Esophagus mucosa (tissue), 1 donor: ENCODE data around the gene PDGFA. TPM values are rescaled to one million over a fixed set of nuclear protein-coding genes. Genes with fewer than 3 reads are reported as not detected.

ENCODE experiments used
- ATAC-seq: fragments of 200-7000 bp; cut with Tn5 transposase; one replicate; pipeline ENCODE4 v1.9.1; 2020
- total RNA-seq: library from RNA; stranded (reverse); gene quantifications from one replicate; pipeline ENCODE4 v1.2.4, GENCODE V29; 2023
- donor health status: DM: yes; HTN: yes; CAD: no.

The PDGFA gene
- total RNA-seq, 1 donor from 2014 or later = 4.1 TPM

DNA sequence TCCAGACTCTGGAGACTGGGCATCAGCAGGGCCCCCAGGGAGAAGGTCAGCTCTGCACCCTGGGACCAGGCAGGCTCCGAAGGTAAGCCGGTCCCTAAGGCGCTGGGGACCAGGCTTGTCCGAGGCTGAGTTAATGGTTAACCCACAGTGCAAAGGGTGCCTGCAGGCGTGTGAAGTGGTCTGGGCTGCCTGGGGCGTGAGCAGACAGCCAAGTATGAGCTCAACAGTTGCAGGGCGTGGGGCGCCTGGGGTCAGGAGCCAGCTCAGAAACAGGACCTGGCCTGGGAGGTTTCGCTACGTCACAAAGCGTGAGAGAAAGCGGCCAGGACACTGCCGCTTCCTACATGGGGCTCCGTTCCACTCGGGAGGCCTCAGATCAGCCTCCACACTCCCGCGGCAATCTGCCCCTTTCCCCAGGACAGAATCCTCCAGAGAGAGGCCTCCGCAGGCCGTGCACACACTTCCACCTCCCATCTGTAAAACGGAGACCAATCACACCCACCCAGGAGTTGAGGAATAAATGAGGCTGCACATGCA is 16.0 kb downstream of the PDGFA start:
- ATAC-seq = no peak

DNA sequence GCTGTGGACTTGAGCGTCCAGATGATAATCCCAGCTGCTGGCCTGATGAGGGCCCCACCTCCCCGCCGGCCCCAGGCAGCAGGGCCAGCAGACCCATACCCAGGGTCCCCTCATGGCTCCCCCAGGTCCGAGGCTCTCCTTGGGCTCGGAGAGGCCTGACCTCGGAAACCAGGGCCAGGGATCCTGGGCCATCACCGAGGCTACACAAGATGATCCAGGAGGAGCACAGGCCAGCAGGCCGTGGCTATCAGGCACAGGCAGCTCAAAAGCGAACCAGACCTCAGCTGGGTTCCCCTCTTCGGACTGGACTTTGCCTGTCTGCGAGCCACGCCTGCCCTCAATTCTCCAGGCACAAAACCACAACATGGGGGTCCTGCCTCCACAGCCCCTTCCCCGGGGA is 17.4 kb downstream of the PDGFA start:
- no peak for ATAC-seq

DNA sequence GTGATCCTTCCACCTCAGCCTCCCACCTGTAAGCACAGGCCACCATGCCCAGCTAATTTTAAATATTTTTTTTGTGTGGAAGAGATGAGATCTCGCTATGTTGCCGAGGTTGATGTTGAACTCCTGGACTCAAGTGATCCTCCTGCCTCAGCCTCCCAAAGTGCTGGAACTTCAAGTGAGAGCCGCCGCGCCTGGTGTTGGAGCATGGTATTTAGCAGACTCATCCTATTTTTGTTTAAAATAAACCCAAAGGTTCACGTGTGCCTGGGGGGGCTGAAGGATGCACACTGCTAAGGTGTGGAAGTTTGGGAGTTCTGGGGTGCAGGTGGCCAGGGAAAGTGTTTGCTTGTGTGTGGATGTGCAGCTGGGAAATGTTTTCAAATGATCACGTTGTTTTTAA is 18.1 kb downstream of the PDGFA start:
- ATAC-seq = no peak

DNA sequence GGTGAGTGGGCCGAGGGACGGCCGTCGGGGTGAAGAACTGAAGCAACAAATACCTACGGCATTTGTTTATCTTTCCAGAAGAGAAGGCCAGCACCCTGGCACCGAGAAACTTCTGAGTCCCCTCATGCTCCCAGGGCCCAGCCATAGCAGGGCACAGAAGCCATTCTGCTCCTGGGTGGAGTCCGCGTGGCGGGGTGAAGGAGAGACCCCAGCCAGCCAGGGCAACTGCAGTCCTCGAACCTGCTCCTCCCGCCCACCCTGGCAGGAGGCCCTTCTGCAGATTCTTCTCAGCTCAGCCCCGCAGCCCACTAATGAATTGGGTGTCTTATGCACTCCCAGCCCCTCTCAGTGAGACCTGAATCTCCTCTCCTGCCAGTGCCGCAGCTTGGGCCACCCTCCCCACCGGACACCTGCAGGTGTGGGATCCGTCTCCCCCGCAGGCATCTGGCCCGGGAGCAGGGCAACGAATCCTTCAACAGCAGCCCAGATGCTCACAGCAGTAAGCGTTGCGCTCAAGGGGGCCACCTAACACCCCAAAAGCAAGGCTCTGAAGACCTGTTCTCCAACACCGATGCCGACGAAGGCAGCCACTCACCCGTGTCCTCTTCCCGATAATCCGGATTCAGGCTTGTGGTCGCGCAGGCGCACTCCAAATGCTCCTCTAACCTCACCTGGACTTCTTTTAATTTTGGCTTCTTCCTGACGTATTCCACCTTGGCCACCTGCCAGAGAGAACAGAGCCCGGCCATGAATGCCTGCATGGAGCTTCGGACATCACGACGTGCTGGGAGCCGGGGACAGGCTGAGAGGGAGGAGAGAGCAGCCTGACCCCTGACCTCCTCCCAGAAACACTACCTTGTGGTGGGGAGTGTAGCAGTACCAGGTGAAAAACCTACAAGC is 18.9 kb downstream of the PDGFA start:
- ATAC-seq = no peak

DNA sequence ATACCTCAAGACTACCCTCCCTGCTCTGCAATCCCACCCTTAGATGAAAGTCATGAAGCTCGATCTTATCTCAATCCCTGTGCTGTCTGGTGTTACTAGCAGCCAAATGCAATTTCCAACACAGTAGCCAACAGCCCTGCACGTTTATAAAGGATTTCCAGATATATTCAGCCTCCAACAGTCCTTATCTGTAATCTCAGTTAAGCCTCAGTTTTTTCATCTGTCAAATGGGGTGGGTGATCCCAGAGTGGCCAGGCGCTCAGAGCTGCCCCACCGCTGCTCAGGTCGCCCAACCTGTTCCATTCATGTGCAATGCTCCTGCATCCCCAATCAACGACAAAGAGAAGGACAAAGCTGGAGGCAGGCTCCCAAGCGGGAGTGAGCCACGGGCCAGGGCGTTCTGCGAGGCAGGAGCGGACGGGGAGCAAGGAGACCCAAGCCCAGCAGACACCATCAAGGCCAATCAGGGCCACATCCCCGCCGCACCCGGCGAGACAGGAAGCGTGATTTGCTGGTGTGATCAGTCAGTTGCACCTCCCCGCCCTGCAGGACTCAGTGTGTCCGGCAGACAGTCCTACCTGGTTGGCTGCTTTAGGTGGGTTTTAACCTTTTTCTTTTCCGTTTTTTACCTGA is 19.7 kb downstream of the PDGFA start:
- no peak for ATAC-seq

DNA sequence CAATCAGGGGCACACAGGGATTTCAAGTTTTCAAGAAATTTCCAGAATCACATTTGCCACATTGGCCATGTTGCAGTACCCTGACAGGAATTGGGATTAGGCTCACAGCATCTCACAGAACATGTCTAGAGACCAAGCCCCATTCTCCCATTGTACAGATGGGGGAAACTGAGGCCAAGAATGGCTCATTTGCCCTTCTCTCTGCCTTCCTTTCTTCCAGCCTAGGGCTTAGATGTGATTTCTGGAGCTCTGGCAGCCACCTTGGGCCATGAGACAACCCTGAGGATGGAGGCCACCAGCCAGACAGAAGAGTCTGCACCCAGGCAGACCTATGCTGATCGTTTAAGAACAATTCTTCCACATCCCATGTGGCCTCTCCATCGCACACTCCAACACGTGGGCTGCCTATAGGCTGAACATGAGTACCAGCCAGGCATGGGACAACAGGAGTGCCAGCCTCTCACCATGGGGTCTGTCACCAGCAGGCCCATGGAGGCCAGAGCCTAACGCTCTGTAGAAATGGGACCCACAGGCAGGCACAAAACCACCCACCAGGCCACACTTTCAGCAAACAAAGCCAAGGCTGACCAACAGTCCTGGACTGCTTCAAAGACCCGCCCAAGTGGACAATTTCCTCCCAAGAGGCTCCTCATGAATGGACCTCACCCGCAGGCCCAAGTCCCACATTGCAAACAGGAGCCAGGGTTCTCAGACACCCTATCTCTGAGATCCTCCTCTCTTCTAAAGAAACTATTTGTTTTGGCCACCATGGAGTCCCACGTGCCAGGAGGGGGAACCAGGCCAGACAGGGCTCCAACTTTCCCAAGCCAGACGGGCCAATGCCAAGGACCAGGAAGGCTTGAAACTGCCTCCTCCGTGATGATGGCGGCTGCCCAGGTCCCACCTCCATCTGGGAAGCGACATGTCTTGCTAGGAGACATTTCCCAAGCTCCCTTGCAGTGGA is 20.7 kb downstream of the PDGFA start:
- ATAC-seq = no peak

DNA sequence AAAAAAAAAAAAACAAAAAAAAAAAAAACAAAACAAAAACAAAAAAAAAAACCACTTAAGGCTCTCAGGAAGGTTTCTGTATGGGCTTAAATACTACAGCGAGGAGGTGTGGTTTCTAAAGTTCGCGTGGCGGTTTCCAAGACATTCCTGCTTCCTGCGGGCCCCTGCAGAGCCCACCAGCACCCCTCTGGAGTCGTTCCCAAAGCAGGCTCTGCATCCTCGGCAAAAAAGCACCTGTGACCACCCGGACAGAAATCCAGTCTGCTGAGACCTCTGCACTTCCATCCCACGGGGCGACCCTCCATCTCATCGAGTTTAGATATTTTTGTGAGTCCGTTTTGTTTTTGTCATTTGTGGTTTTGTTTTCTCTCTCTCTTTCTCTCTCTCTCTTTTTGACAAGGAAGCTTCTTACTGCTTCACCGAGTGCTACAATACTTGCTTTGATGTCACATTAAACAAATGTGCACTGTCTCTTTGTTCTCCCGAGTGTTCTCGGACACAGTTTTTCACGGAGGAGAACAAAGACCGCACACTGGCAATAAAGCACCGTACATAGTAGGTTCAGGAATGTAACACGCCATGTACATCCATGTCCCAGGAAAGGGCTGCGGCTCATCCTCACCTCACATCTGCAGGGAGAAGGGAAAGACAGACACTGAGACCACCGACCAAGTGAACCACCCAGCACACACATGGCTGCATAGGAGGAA is 21.5 kb downstream of the PDGFA start:
- ATAC-seq = no peak

DNA sequence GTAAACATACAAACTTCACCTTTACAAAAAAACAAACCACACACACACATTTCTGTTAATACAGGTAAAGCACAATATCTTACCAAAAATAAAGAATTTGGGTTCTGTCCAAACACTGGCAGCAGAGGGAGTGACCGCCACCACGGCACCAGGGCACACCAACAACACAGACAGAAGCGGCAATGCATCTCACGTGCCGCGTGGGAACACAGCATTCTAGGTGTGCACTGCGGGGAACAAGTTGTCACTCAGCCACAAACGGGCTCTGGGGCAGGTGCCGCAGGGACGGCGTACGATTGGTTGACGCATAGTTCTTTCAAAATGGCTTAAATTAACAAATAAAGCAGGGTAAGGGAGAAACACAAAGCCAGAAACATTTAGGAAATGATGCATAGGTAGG is 22.3 kb downstream of the PDGFA start:
- ATAC-seq = no peak

DNA sequence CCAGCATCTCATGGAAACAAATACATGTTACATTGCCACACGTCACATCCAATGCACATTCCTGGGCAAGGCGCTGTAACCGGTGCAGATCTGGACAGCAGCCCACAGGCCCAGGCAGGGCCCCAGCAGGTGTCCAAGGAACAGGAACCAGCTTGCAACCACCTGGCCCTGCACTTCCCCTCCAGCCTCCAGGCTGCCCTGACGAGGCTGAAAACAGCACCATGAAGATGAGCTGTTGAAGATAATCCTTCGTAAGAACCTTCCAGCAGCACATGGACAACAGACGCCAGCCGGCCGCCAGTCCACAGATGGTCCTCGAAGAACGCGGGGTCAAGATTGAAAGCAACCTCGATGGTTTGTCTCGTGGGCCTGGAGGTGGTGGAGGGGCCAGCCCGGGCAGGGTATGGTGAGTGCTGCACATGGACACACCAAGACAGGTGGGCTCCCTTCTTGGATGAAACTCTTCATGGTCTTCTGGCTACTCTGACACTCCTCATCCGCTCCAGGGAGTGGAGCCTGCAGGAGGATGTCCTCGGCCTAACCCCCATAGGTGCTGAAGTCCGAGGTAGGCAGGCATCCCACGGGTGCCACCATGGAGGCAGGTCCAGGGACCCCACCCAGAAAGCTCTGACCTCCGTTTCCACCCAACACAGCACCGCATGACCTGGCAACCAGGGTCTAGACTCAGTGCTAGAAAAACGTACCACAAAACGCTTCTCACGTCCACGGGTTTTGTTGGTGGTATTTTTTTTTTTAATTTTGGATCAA is 22.9 kb downstream of the PDGFA start:
- ATAC-seq = peak; percentile 71

DNA sequence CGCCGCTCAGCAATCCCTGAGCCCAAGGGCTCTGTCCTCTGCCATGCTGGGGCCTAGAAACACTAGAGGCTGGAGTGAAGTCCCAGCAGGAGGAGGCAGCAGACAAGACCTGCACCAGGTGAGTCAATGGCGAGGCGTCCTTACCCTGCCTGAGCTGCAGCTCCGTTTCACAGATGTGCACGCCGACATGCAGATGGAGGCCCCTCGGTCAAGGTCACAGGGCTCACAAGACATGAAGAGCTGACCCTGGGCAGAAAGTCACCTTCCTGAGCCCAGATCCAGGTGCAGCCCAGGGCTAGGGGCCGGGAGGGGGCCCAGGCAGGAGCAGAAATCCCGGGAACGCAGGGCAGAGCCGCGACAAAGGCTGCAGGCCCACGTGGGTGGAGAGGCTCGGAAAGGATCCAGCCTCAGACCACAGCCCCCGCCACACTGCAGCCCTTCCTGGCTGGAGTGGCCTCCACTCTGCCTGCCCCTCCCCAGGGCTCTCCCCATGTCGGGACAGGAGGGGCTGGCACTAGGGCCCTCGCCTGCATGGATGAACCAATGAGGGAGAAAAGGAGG is 23.8 kb downstream of the PDGFA start:
- no peak for ATAC-seq

DNA sequence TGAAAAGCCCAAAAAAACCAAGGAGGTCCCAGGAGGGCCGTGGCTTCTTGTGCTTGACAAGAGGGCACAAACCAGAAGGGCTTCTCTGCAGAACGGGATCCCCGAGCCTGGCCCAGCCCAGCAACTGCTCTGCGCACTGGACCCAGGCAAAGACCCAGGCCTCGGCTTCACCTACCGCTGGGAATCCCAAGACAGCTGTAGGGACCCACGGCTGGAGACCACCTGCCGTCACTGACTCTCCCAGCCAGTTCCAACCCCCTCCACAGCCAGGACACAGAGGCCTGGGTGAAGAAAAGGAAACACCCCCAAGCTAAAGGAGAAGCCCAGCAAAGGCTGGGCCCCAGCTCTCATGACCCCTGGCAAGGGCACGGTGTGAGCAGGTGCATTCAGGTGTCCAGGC is 24.3 kb downstream of the PDGFA start:
- no peak for ATAC-seq

DNA sequence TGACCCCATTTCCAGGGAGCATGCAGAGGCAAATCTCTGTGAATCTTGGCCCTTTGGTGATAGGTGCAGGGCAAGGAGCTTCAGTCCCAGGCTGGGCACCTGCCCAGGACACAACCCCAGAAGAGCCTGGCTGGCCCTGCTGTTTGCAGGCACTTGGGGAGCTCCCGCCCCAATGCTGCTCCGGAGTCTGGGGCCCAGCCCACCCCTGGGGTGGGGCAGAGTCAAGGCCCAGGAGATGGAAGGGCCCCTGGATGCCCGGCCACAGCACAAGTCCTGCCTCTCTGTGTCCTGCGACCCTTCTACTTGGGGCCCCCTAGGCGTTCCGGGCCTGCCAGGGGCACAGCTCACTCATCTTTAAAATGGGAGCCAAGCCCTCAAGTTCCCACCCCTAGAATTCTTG is 24.7 kb downstream of the PDGFA start:
- no peak for ATAC-seq

DNA sequence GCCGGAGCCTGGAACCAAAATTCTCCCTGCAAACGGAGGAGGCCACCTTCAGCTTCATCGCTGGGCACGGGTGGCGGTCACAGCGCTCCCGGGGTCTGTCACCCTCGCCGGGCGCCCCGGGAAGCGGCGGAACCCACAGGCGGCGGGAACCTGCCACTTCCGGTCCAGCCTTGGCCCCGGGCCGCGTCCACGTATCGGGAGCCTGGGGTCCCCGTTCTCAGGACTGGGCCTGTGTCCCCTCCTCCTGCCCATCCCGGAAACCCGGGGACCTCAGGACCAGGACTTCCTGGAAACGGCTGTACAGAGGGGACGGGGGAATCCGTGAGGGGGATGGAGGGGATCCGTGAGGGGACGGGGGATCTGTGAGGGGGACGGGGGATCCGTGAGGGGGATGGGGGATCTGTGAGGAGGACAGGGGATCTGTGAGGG is 25.4 kb downstream of the PDGFA start:
- ATAC-seq = no peak

DNA sequence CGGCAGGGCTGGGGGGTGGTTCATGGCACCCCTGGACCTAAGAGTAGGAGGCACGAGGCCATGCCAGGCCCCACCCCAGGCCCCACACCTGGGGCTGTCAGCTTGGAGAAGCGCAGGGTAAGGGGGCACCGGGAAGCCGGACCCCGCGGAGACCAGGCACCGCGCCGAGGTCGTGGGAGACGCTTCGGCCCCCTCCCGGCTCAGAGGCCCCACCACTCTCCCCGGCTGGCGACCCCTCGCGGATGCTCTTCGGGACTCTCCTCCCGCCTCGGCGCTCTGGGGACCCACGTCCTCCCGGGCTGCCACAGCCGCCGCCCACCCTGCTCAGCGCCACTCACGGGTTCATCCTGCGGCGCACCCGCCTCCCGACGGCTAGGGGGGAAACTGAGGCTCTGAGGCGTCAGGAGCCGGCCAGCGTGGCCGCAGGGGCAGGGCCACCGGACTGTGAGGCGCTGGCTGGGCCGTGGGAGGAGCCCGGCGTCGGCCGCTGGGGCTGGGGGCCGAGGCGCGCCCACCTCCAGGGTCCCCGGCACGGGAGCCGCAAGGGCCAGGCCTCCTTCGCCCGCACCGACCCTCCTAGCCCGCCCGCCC is 25.9 kb downstream of the PDGFA start:
- no peak for ATAC-seq

DNA sequence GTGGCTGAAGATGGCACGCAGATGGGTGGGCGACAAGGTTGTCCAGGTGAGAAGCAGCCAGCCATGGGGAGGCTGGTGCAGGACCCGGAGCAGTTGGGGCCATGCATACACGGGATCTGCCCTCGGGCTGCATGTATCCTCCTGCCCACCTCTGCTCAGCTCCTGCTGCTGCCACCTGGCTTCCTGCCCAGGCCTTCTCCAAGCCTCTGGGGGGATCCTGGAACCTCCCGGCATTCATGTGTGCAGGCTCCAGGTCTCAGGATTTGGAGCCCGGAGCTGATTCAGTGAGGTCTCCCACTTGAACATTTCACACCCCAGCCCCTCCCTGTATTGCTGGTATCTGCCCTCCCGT is 27.0 kb downstream of the PDGFA start:
- no peak for ATAC-seq

DNA sequence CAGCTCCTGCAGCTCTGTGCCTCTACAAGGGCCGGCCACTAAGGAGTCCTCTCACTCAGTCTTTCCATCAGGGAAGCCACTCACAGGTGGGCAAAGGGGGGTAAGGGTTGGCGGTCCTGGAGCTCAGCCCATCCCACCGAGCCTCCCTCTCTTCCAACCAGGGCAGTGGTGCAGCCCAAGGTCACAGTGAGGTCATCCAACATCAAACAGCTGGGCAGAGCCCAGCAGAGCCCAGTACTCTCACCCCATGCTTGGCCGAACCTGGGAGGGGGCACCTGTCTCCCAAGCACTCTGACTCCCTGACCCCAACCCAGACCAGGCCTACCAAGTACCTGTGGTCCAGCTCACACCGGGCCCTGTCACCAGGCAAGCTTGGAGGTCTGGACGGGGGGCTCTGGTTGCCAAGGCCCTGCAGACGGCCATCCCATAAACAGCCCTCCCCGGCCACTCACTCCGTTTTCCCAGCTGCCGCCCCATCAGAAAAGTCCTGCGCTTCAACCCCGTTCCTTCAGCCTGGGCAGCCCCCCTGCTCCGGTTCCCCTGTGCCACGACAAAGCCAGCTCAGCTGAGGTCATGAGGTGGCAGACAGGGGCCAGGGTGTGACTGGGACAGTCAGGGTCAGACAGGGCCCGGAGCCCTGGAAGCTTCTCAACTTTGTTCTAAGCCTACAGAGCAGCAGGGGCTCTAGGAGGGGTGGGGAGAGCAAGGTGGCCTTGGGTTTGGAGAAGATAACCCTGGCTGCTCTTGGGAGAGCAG is 27.5 kb downstream of the PDGFA start:
- ATAC-seq = no peak

DNA sequence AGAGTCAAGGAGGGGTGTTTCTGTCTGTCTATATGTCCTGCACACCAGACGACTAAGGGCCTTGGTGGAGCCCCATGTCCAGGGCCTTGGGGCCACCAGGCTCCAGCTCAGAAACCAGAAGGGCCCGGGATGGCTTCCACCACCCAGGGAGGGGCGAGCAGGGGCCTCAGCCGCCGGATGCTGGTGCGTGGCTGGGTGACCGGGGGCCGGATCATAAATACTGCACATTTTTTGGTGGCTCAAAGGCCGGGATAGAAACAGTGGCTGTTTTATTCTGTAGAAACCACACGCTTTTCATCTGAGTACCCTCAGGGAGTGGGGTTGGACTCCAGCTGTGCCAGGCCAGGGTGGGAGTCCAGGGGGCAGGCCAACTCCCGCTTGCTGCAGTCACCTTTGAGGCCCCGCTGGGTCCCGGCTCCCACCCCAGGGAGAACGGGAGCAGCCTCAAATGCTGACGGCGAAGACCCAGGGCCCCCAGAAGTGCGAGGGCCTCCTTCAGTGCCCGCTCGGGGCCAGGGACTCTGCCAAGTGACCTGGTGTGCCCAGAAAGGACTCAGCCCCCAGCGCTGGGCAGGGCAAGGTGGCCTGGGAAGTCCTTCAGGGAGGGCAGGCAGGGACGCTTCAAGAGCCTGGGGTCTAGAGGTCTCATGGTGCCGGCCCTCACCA is 28.2 kb downstream of the PDGFA start:
- ATAC-seq = no peak

DNA sequence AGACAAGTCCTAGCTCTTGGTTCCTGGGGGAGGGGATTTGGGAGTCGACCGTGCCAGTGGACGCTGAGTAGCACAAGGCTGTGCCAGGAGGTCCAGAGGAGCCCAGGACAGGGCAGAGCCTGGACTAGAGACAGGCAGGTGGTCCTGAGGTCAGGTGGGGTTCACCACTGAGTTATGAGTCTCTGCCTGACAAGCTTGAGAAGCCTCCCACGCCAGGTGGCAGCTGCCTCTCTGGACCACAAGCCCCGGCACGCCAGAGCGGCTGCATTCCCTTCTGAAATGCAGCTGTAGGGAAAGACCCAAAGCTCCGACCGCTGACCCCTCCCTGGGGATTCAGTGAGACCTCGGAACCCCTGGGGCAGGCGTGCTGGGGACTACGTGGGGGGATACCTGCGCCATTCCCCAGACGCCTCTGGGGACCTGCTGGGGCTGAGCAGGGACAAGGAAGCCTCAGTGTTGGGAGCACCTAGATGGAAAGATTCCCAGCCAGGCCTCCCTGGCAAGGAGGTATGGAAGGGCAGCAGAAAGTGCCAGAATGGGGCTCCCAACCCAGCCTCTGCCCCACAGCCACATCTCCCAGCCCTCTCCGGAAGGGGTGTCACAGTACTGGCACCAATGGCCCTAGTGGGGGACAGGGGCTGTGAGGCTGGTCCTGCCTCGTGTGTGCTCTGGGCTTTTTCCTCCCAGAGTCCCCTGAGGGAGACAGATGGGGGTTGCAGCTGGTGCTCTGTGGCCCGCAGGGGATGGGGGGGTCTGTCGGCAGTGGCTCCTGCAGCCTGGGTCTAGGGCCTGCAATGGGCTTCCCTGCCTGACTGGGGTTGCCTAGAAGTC is 29.0 kb downstream of the PDGFA start:
- peak; percentile 5 for ATAC-seq
